HG02610 (cell line): ENCODE measurements around the gene CNBP.
"Not testable (repeated sequence)": the region's sequence is repeated elsewhere in the genome, so short reads cannot be mapped to it uniquely, and the experiment has no call there.

Source experiments
- ATAC-seq: cut with Tn5 transposase; IDR thresholded peaks from one replicate; pipeline ENCODE4 v1.9.1; 2021; ENCODE audit warnings: mild to moderate bottlenecking, moderate library complexity; ENCODE audit not compliant: unreplicated experiment

Gene CNBP

GRCh38 chr3:129183569-129184395 is at the start of gene CNBP:
Gene CNBP (minus strand): TSS chr3:129183896. CDS start chr3:129171757, 12,139 bp downstream.
- peak; percentile 96 for ATAC-seq

DNA sequence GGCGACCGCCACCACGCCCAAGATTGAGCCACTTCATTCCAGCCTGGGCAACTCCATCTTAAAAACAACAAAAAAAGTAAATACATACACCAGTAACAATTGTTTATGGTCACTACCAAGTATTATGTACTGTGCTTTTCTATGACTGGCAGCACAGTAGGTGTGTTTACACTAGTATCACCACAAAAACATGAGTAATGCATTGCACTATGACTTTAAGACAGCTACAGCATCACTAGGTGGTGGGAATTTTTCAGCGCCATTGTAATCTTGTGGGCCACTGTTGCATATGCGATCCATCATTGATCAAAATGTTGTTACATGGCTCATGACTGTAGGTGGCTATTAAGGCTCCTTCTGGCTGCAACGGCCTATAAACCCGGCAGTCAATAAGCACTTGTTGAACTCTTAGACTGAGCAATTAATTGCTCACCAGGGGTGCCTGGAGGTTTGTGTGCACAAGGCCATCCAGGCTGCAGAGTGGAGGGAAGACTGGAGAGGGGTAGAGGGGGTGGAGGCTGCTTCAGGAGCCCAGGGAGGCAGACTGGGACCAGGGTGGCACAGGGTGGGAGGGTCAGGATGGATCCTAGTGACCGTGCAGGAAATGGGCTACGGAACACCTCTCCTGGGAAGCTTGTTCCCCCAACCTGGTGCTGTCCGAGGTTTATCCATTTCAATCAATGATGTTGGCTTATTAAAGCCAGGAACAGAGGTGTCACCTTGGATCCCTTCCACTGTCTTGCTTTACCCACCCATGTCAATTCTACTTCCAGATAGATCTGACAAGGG is 47.8 kb upstream of the CNBP start:
- ATAC-seq = no peak

DNA sequence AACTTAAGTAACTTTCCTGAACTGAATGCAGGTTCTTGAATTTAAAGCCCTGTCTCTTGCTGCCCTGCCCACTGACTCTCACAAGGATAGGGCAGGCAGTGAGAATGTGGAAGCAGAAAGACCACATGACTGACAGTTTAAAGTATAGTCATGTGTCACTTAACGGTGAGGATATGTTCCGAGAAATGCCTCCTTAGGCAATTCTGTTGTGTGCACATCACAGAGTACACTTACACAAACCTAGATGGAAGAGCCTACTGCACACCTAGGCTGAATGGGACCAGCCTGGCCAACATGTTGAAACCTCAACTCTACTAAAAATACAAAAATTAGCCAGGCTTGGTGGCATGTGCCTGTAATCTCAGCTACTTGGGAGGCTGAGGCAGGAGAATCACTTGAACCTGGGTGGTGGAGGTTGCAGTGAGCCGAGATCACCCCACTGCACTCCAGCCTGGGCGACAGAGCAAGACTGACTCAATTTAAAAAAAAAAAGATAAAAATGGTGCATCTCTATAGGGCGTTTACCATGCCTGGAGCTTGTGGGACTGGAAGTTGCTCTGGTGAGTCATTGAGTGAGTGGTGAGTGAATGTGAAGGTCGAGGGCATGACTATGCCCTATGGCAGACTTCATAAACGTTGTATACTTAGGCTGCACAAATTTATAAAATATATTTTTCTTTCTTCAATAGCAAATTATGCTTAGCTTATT is 46.8 kb upstream of the CNBP start:
- no peak for ATAC-seq

- no peak for ATAC-seq
These were observed 45.3 kb upstream of the CNBP start for GRCh38 chr3:129228891-129229585.

DNA sequence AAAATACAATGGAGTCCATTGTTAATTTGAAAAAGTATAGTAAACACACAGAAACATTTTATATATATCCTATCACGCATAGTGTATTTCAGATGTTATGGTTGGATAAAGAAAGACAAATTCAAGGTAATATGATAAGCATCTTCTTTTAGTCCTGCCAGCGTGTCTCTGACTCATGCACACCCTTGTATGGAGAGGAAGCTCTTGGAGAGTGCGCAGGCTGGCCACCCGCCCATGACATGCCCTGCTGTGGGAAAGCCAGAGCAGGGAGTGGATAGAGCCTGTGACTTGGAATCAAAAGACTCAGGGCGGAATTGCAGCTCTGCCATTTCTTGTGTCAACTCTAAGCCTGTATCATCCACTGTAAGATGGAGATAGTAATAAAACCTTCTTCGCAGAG is 42.7 kb upstream of the CNBP start:
- ATAC-seq = no peak

- no peak for ATAC-seq
These were observed 41.3 kb upstream of the CNBP start for GRCh38 chr3:129224984-129225393.

- ATAC-seq = not testable (repeated sequence)
These were observed 40.7 kb upstream of the CNBP start for GRCh38 chr3:129224387-129224786.

DNA sequence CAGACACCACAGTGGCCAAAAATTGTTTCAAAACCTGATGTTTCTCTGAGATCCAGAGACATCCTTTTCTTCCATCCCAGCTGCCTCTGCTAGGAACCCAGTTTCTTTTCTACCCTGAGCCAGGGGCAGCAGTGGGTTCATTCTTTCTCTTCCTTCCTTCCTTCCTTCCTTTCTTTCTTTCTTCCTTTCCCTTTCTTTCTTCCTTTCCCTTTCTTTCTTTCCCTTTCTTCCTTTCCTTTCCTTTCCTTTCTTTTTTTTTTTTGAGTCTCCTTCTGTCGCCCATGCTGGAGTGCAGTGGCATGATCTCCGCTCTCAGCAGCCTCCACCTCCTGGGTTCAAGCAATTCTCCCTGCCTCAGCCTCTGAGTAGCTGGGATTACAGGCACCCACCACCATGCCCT is 35.0 kb upstream of the CNBP start:
- no peak for ATAC-seq

GRCh38 chr3:129213238-129213637 is 29.5 kb upstream of the CNBP start:
- ATAC-seq = no peak

- ATAC-seq = no peak
These were observed 28.1 kb upstream of the CNBP start for GRCh38 chr3:129211772-129212171.

DNA sequence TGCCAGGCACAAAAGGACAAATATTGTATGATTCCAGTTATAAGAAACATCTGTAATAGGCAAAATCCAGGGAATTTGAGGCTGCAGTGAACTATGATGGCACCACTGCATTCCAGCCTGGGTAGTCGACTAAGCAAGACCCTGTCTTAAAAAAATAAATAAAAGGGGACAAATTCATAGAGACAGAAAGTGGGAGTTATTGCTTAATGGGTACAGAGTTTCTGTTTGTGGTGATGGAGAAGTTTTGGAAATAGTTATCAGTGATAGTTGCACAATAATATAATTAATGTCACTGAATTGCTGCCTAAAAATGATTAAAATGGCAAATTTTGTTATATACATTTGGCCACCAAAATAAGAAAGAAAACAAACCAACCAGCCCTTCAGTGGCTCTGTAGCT is 27.6 kb upstream of the CNBP start:
- ATAC-seq = no peak

- no peak for ATAC-seq
These were observed 23.8 kb upstream of the CNBP start for GRCh38 chr3:129207479-129207878.

GRCh38 chr3:129205109-129205832 is 21.6 kb upstream of the CNBP start:
- no peak for ATAC-seq

- ATAC-seq = no peak
These were observed 20.8 kb upstream of the CNBP start for GRCh38 chr3:129204473-129204872.

DNA sequence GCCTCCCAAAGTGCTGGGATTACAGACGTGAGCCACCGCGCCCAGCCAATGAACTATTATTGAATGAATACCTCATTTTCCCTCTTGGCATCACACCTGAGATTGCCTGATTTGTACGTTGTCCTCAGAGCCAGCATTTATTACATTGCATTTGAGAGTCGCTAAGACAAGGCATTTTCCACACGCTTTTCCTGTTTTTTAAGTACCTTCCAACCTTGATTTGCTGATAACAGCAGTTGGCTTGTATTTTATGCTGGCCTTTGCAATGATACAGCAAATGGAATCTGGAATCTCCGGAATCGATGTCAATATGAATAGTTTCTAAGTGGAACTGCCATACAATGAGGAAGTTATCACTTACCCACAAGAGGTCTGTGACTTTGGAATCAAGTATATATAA is 15.7 kb upstream of the CNBP start:
- ATAC-seq = no peak

GRCh38 chr3:129197321-129197720 is 13.6 kb upstream of the CNBP start:
- ATAC-seq = no peak

DNA sequence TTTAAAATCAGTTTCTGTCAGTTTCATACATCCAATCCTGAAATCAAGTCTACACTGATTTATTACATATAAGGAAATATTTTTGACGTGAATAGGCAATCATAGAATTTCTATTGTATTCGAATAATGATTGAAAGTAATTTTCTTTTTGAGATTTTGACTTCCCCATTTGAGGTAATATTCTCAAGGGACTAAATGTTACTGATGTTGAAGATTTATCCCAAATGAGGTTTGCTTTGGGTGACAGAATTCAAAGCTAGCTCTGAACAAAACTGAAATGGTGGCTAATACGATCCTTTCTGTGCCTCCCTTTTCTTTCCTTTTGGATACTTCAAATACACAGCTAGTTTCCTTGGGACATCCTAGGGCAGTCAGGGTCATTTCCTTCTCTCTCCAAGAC is 12.9 kb upstream of the CNBP start:
- ATAC-seq = no peak

GRCh38 chr3:129195731-129196256 is 12.1 kb upstream of the CNBP start:
- ATAC-seq = no peak

DNA sequence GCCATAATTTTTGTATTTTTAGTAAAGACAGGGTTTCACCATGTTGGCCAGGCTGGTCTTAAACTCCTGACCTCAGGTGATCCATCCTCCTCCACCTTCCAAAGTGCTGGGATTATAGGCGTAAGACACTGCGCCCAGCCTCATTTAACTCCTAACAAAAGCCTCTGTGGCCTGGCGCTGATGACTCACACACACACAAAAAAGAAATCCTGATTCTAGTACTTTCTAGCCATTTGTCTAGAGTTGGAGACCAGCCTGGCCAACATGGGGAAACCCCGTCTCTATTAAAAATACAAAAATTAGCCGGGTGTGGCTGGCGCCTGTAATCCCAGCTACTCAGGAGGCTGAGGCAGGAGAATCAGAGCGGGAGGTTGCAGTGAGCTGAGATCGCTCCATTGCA is 6.1 kb upstream of the CNBP start:
- not testable (repeated sequence) for ATAC-seq

- no peak for ATAC-seq
These were observed 4.2 kb upstream of the CNBP start for GRCh38 chr3:129187857-129188256.
